ENCODE data around the gene ITPR3. TPM values are rescaled to one million over a fixed set of nuclear protein-coding genes. Genes with fewer than 3 reads are reported as not detected.

The ITPR3 gene
- total RNA-seq, 4 donors from 2014 or later, result 11.8 to 25.0 (median 19.6) TPM

DNA sequence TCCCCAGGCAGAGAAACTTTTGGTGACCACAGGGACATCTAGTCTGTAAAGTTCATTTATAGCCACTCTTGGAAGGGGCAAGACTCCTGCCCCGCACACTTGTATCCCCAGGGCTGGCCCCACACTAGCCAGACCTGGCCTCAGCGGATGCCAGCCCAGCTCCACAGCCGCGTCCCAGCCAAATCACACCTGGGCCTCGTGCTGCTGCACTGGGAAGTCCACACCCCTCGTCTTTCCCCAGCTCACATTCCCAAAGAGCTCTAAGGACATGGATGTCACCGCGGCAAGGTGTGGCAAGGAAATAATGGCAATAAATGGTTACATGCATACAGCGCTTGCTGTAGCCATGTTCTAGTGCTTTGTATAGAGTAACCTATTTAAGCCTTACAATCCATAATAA lies 117.0 kb downstream of the ITPR3 start:
- ATAC-seq, result no peak
- Histone ChIP-seq H3K9me3 (no peaks in the 10 kb centered on the region), H3K27me3 (peaks cover 21% of the 10 kb centered on the region), H3K27ac (no peak overlapping the region), H3K4me3 (no peak overlapping the region), H3K36me3 (peaks cover 0 to 4% of the 10 kb centered on the region in 2 donors), H3K4me1 (no peaks in the 10 kb centered on the region)
- WGBS, 2 donors (ENCODE audit: low coverage in 1 of 2), result 87 to 93% methylated on average over 3 to 6 of the region's 9 CpGs
- TF ChIP-seq EP300 (IDR thresholded peaks at IDR 0.05), result no peak
- TF ChIP-seq POLR2AphosphoS5 (IDR thresholded peaks at IDR 0.05), result no peak
- TF ChIP-seq POLR2A (IDR thresholded peaks at IDR 0.05), result no peak
- TF ChIP-seq, protein P1, sequence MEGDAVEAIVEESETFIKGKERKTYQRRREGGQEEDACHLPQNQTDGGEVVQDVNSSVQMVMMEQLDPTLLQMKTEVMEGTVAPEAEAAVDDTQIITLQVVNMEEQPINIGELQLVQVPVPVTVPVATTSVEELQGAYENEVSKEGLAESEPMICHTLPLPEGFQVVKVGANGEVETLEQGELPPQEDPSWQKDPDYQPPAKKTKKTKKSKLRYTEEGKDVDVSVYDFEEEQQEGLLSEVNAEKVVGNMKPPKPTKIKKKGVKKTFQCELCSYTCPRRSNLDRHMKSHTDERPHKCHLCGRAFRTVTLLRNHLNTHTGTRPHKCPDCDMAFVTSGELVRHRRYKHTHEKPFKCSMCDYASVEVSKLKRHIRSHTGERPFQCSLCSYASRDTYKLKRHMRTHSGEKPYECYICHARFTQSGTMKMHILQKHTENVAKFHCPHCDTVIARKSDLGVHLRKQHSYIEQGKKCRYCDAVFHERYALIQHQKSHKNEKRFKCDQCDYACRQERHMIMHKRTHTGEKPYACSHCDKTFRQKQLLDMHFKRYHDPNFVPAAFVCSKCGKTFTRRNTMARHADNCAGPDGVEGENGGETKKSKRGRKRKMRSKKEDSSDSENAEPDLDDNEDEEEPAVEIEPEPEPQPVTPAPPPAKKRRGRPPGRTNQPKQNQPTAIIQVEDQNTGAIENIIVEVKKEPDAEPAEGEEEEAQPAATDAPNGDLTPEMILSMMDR (IDR thresholded peaks at IDR 0.05), result no peak

DNA sequence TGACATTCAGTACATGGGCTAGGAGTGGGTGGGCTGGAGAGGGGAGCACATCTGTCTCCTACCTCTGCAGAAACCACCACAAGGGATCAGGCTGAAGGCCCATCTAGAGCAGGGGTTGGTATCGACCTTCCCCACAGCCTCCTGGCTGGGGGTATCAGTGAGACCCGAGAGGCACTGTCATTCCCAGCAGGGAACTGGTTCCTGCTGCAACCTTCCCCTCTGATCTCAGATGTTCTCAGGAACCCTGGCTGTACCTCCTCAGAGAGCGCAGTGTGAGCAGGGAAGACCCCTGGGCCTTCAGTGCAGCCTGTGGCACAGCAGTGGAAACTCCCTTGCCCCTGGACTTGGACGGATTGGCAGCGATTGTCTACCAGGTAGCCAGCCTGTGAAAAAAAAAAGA lies 117.8 kb downstream of the ITPR3 start:
- Histone ChIP-seq H3K4me1 (no peaks in the 10 kb centered on the region), H3K9me3 (no peaks in the 10 kb centered on the region), H3K36me3 (peaks cover 0 to 4% of the 10 kb centered on the region in 2 donors), H3K27ac (no peak overlapping the region), H3K27me3 (peaks cover 27% of the 10 kb centered on the region), H3K4me3 (no peak overlapping the region)
- ATAC-seq, result no peak
- TF ChIP-seq POLR2A (IDR thresholded peaks at IDR 0.05) (no peak), EP300 (IDR thresholded peaks at IDR 0.05) (no peak), POLR2AphosphoS5 (IDR thresholded peaks at IDR 0.05) (no peak)
- TF ChIP-seq, protein P1 (IDR thresholded peaks at IDR 0.05), result no peak
- no CpG with 5 or more reads among the region's 5 CpGs for WGBS, 2 donors (ENCODE audit: low coverage in 1 of 2)

- no peak for TF ChIP-seq EP300 (IDR thresholded peaks at IDR 0.05)
- TF ChIP-seq POLR2AphosphoS5 (IDR thresholded peaks at IDR 0.05), result no peak
- no peak for TF ChIP-seq POLR2A (IDR thresholded peaks at IDR 0.05)
- TF ChIP-seq, protein P1 (IDR thresholded peaks at IDR 0.05), result no peak
- Histone ChIP-seq H3K9me3 (no peaks in the 10 kb centered on the region), H3K4me1 (peaks cover 0 to 4% (median 0%) of the 10 kb centered on the region in 3 donors), H3K4me3 (no peak overlapping the region), H3K27ac (no peak overlapping the region), H3K27me3 (peaks cover 31% of the 10 kb centered on the region), H3K36me3 (peaks cover 0 to 4% of the 10 kb centered on the region in 2 donors)
- ATAC-seq, result no peak
- no CpG with 5 or more reads among the region's 5 CpGs for WGBS, 2 donors (ENCODE audit: low coverage in 1 of 2)
Observed at GRCh38 chr6:33739571-33739970, 118.4 kb downstream of the ITPR3 start.

GRCh38 chr6:33740204-33740608 lies 119.1 kb downstream of the ITPR3 start:
- Histone ChIP-seq H3K36me3 (peaks cover 0 to 4% of the 10 kb centered on the region in 2 donors), H3K4me1 (peaks cover 0 to 10% (median 0%) of the 10 kb centered on the region in 3 donors), H3K9me3 (no peaks in the 10 kb centered on the region), H3K27me3 (peaks cover 35% of the 10 kb centered on the region), H3K27ac (no peak overlapping the region), H3K4me3 (no peak overlapping the region)
- ATAC-seq, result no peak
- no CpG with 5 or more reads among the region's 6 CpGs for WGBS, 2 donors (ENCODE audit: low coverage in 1 of 2)
- no peak for TF ChIP-seq POLR2AphosphoS5 (IDR thresholded peaks at IDR 0.05)
- TF ChIP-seq, protein P1 (IDR thresholded peaks at IDR 0.05), result no peak
- no peak for TF ChIP-seq EP300 (IDR thresholded peaks at IDR 0.05)
- TF ChIP-seq POLR2A (IDR thresholded peaks at IDR 0.05), result no peak

DNA sequence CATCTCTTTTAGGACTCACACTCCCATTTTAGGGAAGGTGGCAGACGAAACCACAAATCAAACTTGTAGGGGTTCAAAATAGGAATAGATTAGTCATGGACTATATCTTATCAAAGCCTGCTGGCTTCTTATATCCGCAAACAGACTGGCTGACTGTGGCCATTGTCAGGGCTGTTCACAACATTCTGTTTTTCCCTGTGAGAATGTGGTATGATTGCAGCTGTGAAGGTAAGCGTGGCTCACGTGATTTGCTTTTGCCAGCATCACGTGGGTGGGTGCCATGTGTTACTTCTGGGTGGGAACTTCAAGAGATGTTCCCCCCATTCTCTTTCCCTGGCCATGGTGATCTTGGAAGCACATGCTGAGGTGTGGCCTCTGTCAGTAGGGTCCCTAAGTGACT lies 119.7 kb downstream of the ITPR3 start:
- no peak for TF ChIP-seq EP300 (IDR thresholded peaks at IDR 0.05)
- no peak for TF ChIP-seq POLR2AphosphoS5 (IDR thresholded peaks at IDR 0.05)
- TF ChIP-seq, protein P1 (IDR thresholded peaks at IDR 0.05), result no peak
- no peak for TF ChIP-seq POLR2A (IDR thresholded peaks at IDR 0.05)
- ATAC-seq, result no peak
- H3K4me1 ChIP-seq, result peaks cover 0 to 11% (median 0%) of the 10 kb centered on the region in 3 donors
- H3K27me3 ChIP-seq, result peaks cover 37% of the 10 kb centered on the region
- no peak overlapping the region for H3K4me3 ChIP-seq
- peaks cover 0 to 4% of the 10 kb centered on the region in 2 donors for H3K36me3 ChIP-seq
- H3K9me3 ChIP-seq, result no peaks in the 10 kb centered on the region
- 80 to 81% methylated on average over 2 to 5 of the region's 5 CpGs for WGBS, 2 donors (ENCODE audit: low coverage in 1 of 2)
- no peak overlapping the region for H3K27ac ChIP-seq
